ENCODE data around the gene SLC17A6. TPM values are rescaled to one million over a fixed set of nuclear protein-coding genes. Genes with fewer than 3 reads are reported as not detected.

SLC17A6 gene
- total RNA-seq, 1 experiment from 2014 or later = not detected

DNA sequence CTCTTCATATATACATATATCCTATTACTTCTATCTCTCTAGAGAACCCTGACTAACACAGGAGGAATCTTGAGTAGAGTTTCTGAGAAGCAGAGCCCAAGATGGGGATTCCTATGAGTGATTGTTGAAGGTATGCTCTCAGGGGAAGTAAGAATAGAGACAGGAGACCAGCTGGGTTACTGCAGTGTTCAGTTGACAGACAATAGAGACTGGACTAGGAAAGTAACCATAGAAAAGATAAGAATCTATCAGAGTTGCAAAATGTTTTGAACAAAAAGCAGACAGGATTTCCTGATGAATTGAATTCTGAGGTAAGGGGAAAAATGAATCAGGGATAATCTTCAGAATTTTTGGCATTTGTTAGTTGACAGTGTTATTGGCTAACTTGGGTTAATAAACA is 54.4 kb downstream of the SLC17A6 start:
- CTCF ChIA-PET = no interaction called here
- BruUV-seq (replicated peaks) = no TSS peak
- TF ChIP-seq CTCF (conservative IDR thresholded peaks at IDR 0.05; ENCODE audit: low read depth, low read length) (no peak), EZH2 (IDR thresholded peaks at IDR 0.05; ENCODE audit: borderline replicate concordance, low read depth, low read length, poor library complexity, severe bottlenecking) (no peak)

DNA sequence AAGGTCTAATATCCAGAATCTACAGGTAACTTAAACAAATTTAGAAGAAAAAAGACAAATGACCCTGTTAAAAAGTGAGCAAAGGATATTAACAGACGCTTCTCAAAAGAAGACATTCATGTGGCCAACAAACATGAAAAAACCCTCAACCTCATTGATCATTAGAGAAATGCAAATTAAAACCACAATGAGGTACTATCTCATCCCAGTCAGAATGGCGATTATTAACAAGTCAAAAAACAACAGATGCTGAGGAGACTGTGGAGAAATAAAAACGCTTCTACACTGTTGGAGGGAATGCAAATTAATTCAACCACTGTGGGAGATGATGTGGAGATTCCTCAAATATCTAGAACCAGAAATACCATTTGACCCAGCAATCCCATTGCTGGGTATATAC is 67.2 kb downstream of the SLC17A6 start:
- intact Hi-C loops (cut with micrococcal nuclease; ENCODE audit: unreplicated experiment) = no loop called here

More for the DNA sequence above, 54.4 kb downstream of the SLC17A6 start:
- no peaks in the 10 kb centered on the region for H3K9me3 ChIP-seq (ENCODE audit: low read depth, low read length, poor library complexity, severe bottlenecking)
- H3K36me3 ChIP-seq (ENCODE audit: insufficient read depth, low read length, poor library complexity, severe bottlenecking) = no peaks in the 10 kb centered on the region
- H3K4me1 ChIP-seq (ENCODE audit: insufficient read depth, low read length, poor library complexity, severe bottlenecking) = no peaks in the 10 kb centered on the region
- DNase-seq (ENCODE audit: low spot score) = peak; percentile 1
- intact Hi-C loops (cut with micrococcal nuclease; ENCODE audit: unreplicated experiment) = no loop called here
- H3K27ac ChIP-seq (ENCODE audit: low read depth, low read length, poor library complexity, severe bottlenecking) = no peak overlapping the region
- H3K4me3 ChIP-seq (ENCODE audit: low read depth, low read length, poor library complexity, severe bottlenecking) = no peak overlapping the region
- no peaks in the 10 kb centered on the region for H3K27me3 ChIP-seq (replicated peaks; ENCODE audit: insufficient read depth, low read depth, low read length, poor library complexity)
- POLR2A ChIA-PET (ENCODE audit: low non-redundant PET) = no interaction called here

DNA sequence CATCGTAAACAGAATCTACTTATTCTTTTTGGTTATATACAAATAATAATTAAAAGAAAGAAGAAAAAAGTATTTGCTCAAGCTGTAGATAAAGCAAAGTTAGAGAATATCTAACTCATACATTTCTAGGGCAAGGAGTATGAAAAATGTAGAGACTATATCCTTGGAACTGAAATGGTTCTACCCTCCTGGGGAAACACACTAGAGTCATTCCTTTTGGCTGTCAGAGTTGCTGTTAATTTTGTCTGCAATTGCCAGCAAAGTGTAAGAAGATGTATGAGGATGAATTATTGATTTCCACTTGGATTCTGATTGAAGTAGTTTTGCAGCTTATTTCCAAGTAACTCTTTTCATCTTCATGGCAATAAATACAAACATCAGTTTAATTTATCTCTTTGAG is 69.1 kb downstream of the SLC17A6 start:
- no peak overlapping the region for H3K27ac ChIP-seq (ENCODE audit: low read depth, low read length, poor library complexity, severe bottlenecking)
- H3K36me3 ChIP-seq (ENCODE audit: insufficient read depth, low read length, poor library complexity, severe bottlenecking) = no peaks in the 10 kb centered on the region
- no TSS peak for BruUV-seq (replicated peaks)
- no peaks in the 10 kb centered on the region for H3K27me3 ChIP-seq (replicated peaks; ENCODE audit: insufficient read depth, low read depth, low read length, poor library complexity)
- TF ChIP-seq EZH2 (IDR thresholded peaks at IDR 0.05; ENCODE audit: borderline replicate concordance, low read depth, low read length, poor library complexity, severe bottlenecking) (no peak), CTCF (conservative IDR thresholded peaks at IDR 0.05; ENCODE audit: low read depth, low read length) (no peak)
- no peaks in the 10 kb centered on the region for H3K9me3 ChIP-seq (ENCODE audit: low read depth, low read length, poor library complexity, severe bottlenecking)
- intact Hi-C loops (cut with micrococcal nuclease; ENCODE audit: unreplicated experiment) = no loop called here
- POLR2A ChIA-PET (ENCODE audit: low non-redundant PET) = no interaction called here
- H3K4me3 ChIP-seq (ENCODE audit: low read depth, low read length, poor library complexity, severe bottlenecking) = no peak overlapping the region
- CTCF ChIA-PET = no interaction called here
- no peak for DNase-seq (ENCODE audit: low spot score)
- no peaks in the 10 kb centered on the region for H3K4me1 ChIP-seq (ENCODE audit: insufficient read depth, low read length, poor library complexity, severe bottlenecking)

More for the DNA sequence above, 67.2 kb downstream of the SLC17A6 start:
- TF ChIP-seq EZH2 (IDR thresholded peaks at IDR 0.05; ENCODE audit: borderline replicate concordance, low read depth, low read length, poor library complexity, severe bottlenecking) = no peak
- TF ChIP-seq CTCF (conservative IDR thresholded peaks at IDR 0.05; ENCODE audit: low read depth, low read length) = no peak
- BruUV-seq (replicated peaks) = no TSS peak
- Histone ChIP-seq H3K4me3 (ENCODE audit: low read depth, low read length, poor library complexity, severe bottlenecking) (no peak overlapping the region), H3K4me1 (ENCODE audit: insufficient read depth, low read length, poor library complexity, severe bottlenecking) (no peaks in the 10 kb centered on the region), H3K27me3 (replicated peaks; ENCODE audit: insufficient read depth, low read depth, low read length, poor library complexity) (no peaks in the 10 kb centered on the region), H3K9me3 (ENCODE audit: low read depth, low read length, poor library complexity, severe bottlenecking) (no peaks in the 10 kb centered on the region), H3K36me3 (ENCODE audit: insufficient read depth, low read length, poor library complexity, severe bottlenecking) (no peaks in the 10 kb centered on the region), H3K27ac (ENCODE audit: low read depth, low read length, poor library complexity, severe bottlenecking) (no peak overlapping the region)
- POLR2A ChIA-PET (ENCODE audit: low non-redundant PET) = no interaction called here
- DNase-seq (ENCODE audit: low spot score) = no peak
- CTCF ChIA-PET = no interaction called here
